B cell (primary cell): ENCODE results near the gene CASP12. TPM values are rescaled to one million over a fixed set of nuclear protein-coding genes. Genes with fewer than 3 reads are reported as not detected.

Experiments
- ATAC-seq: fragments of 200-7000 bp; cut with Tn5 transposase; one replicate; pipeline ENCODE4 v1.10.0; 2021; ENCODE audit warnings: low read depth, mild to moderate bottlenecking, moderate number of reproducible peaks, moderate library complexity
- CTCF ChIA-PET: fragments of 350-600 bp; sonication (Branson Sonifier 250); formaldehyde crosslinking; loops from one replicate; lab custom pipeline; 2021; ENCODE audit warnings: antibody characterized with exemption, inconsistent platforms; lab: Charles Lee
- POLR2A ChIA-PET: fragments of 350-600 bp; sonication (Branson Sonifier 250); formaldehyde crosslinking; loops from one replicate; lab custom pipeline; 2021; ENCODE audit warnings: antibody characterized with exemption; lab: Charles Lee
- DNase-seq: peaks from one replicate; pipeline ENCODE4 v3.0.0; 2013
- H2AFZ ChIP-seq: 2 replicates; pipeline ENCODE4 v1.6.1; 2012; ENCODE audit warnings: mild to moderate bottlenecking, low read depth, low read length; ENCODE audit not compliant: insufficient read depth, poor library complexity, severe bottlenecking
- H3K27ac ChIP-seq, 2 donors: 1 replicate in 1 of 2; 2 replicates in 1 of 2; pipeline ENCODE4 v1.5.1; 2012 to 2013; ENCODE audit warnings: low read length in 2 of 2, mild to moderate bottlenecking in 2 of 2, moderate library complexity in 1 of 2
- H3K27me3 ChIP-seq, 4 experiments: fragments of 200-600 bp in 1 of 4; sonication (generic) in 1 of 4; replicated peaks in 1 of 4; 1 replicate in 2 of 4; 2 replicates in 2 of 4; pipeline versions ENCODE4 v1.6.1 to v1.7.0; 2013 to 2016; ENCODE audit warnings: low read length in 3 of 4, mild to moderate bottlenecking in 2 of 4, mixed read lengths in 1 of 4, moderate library complexity in 1 of 4; ENCODE audit not compliant: insufficient read depth in 4 of 4, control insufficient read depth in 3 of 4; ENCODE audit errors: control extremely low read depth in 1 of 4
- H3K36me3 ChIP-seq, 2 experiments: replicated peaks in 1 of 2; 1 replicate in 1 of 2; 2 replicates in 1 of 2; pipeline versions ENCODE4 v1.6.1 to v1.7.1; 2013; ENCODE audit warnings: low read length in 1 of 2; ENCODE audit not compliant: insufficient read depth in 2 of 2, control insufficient read depth in 1 of 2; ENCODE audit errors: control extremely low read depth in 1 of 2, extremely low read depth in 1 of 2
- H3K4me1 ChIP-seq, 2 donors: fragments of 200-600 bp in 1 of 2; sonication (generic) in 1 of 2; 1 replicate in 1 of 2; 2 replicates in 1 of 2; pipeline versions ENCODE4 v1.5.1 to v1.6.1; 2013 to 2017; ENCODE audit warnings: low read length in 2 of 2; ENCODE audit not compliant: control insufficient read depth in 2 of 2, insufficient read depth in 2 of 2
- H3K4me2 ChIP-seq: replicated peaks from 2 replicates; pipeline ENCODE3; 2012; ENCODE audit warnings: mild to moderate bottlenecking, low read depth, low read length; ENCODE audit not compliant: poor library complexity, severe bottlenecking
- H3K4me3 ChIP-seq, 5 experiments: fragments of 200-600 bp in 1 of 5; sonication (generic) in 1 of 5; 1 replicate in 3 of 5; 2 replicates in 2 of 5; pipeline versions ENCODE4 v1.5.1 to v1.7.0; 2011 to 2016; ENCODE audit warnings: low read length in 4 of 5, mild to moderate bottlenecking in 4 of 5, low read depth in 2 of 5, control low read depth in 1 of 5, moderate library complexity in 1 of 5; ENCODE audit not compliant: insufficient read depth in 1 of 5; ENCODE audit errors: control extremely low read depth in 1 of 5, extremely low read depth in 1 of 5
- H3K79me2 ChIP-seq: fragments of 200-600 bp; sonication (generic); one replicate; pipeline ENCODE4 v1.6.0; 2016; ENCODE audit warnings: low read length; ENCODE audit not compliant: control insufficient read depth, insufficient read depth
- H3K9ac ChIP-seq: fragments of 200-600 bp; sonication (generic); 2 replicates; pipeline ENCODE4 v1.6.1; 2017; ENCODE audit warnings: mild to moderate bottlenecking, low read length, moderate library complexity
- H3K9me3 ChIP-seq, 3 donors: one replicate each; pipeline versions ENCODE4 v1.6.1 to v1.7.1; 2013; ENCODE audit warnings: low read length in 2 of 3; ENCODE audit not compliant: control insufficient read depth in 2 of 3, insufficient read depth in 1 of 3; ENCODE audit errors: control extremely low read depth in 1 of 3
- H4K20me1 ChIP-seq: 2 replicates; pipeline ENCODE4 v1.6.0; 2012; ENCODE audit warnings: mild to moderate bottlenecking, low read length; ENCODE audit not compliant: insufficient read depth, control insufficient read depth, poor library complexity, severe bottlenecking
- H3K27ac Mint-ChIP-seq: one replicate; pipeline ENCODE4 v1.8.0; 2021; ENCODE audit warnings: mixed read lengths
- H3K27me3 Mint-ChIP-seq: one replicate; pipeline ENCODE4 v1.8.0; 2021; ENCODE audit warnings: mixed read lengths
- H3K4me1 Mint-ChIP-seq: one replicate; pipeline ENCODE4 v1.8.0; 2021; ENCODE audit warnings: mixed read lengths
- H3K4me3 Mint-ChIP-seq: one replicate; pipeline ENCODE4 v1.8.0; 2021; ENCODE audit warnings: mixed read lengths
- H3K9me3 Mint-ChIP-seq: one replicate; pipeline ENCODE4 v1.8.0; 2022; ENCODE audit warnings: mixed read lengths; ENCODE audit not compliant: insufficient read depth
- EZH2 ChIP-seq: IDR thresholded peaks from 2 replicates; pipeline ENCODE4 v1.6.1; 2012; ENCODE audit warnings: borderline replicate concordance, low read depth, mild to moderate bottlenecking, moderate library complexity, low read length; ENCODE audit not compliant: insufficient read depth, poor library complexity, severe bottlenecking
- WGBS: methylation state at CpG from one replicate; pipeline ENCODE4 v1.1.5; 2013; ENCODE audit warnings: missing lambda C conversion rate; ENCODE audit not compliant: insufficient coverage; 5-methylcytosine and 5-hydroxymethylcytosine counted together
- intact Hi-C: fragments of 100-400 bp; cut with micrococcal nuclease; formaldehyde crosslinking; loops from one replicate; pipeline ENCODE4 v1.10.0; 2022
- polyA plus RNA-seq: library from polyadenylated mRNA; depleted of rRNA; stranded (reverse); fragments of >200 nt; gene quantifications from 2 replicates; pipeline ENCODE4 v1.2.3, GENCODE V29; 2012
- total RNA-seq, 2 donors: library from RNA; stranded (reverse); fragments of 120-200 nt in 1 of 2; gene quantifications; 1 replicate in 1 of 2; 2 replicates in 1 of 2; pipeline versions ENCODE4 v1.2.3 to v1.2.4, GENCODE V29; 2013 to 2022
- TF ChIP-seq, protein P1 (sequence below): fragments of 200-600 bp; IDR thresholded peaks from one replicate; pipeline ENCODE4 v1.8.0; 2022; ENCODE audit warnings: antibody characterized with exemption, mild to moderate bottlenecking

Gene CASP12
- total and polyA plus RNA-seq, 2 donors (not counting 1 experiment from before 2014, with no cell fraction given) = 0.09 TPM; not detected in 1

- peak overlapping the region; percentile 42 to 75 (median 58) for H3K4me3 ChIP-seq
- peaks cover 64% of the 10 kb centered on the region for H3K4me1 Mint-ChIP-seq
- CTCF ChIA-PET = interaction anchor here (1.6 kb wide), 1 partner anchor 29 kb away, joined by 6 read pairs; no protein-coding TSS in a partner anchor
- no peaks in the 10 kb centered on the region for H3K27me3 Mint-ChIP-seq
- WGBS = 20% methylated on average over 1 of the region's 4 CpGs
- peak overlapping the region; percentile 83 for H3K9ac ChIP-seq
- peak overlapping the region; percentile 83 for H2AFZ ChIP-seq
- H3K4me3 Mint-ChIP-seq = peak overlapping the region; percentile 89
- intact Hi-C loops = loop anchor here (5.0 to 10.0 kb wide), 3 partner anchors 35 to 63 kb away; partner anchors contain the start of gene CASP4
- TF ChIP-seq, protein P1, sequence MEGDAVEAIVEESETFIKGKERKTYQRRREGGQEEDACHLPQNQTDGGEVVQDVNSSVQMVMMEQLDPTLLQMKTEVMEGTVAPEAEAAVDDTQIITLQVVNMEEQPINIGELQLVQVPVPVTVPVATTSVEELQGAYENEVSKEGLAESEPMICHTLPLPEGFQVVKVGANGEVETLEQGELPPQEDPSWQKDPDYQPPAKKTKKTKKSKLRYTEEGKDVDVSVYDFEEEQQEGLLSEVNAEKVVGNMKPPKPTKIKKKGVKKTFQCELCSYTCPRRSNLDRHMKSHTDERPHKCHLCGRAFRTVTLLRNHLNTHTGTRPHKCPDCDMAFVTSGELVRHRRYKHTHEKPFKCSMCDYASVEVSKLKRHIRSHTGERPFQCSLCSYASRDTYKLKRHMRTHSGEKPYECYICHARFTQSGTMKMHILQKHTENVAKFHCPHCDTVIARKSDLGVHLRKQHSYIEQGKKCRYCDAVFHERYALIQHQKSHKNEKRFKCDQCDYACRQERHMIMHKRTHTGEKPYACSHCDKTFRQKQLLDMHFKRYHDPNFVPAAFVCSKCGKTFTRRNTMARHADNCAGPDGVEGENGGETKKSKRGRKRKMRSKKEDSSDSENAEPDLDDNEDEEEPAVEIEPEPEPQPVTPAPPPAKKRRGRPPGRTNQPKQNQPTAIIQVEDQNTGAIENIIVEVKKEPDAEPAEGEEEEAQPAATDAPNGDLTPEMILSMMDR = no peak
- no peak for TF ChIP-seq EZH2
- H3K9me3 Mint-ChIP-seq = no peaks in the 10 kb centered on the region
- peaks cover 20% of the 10 kb centered on the region for H3K79me2 ChIP-seq
- H3K36me3 ChIP-seq = no peaks in the 10 kb centered on the region
- H3K27me3 ChIP-seq = no peaks in the 10 kb centered on the region
- peak overlapping the region; percentile 62 to 90 for H3K27ac ChIP-seq
- H4K20me1 ChIP-seq = no peaks in the 10 kb centered on the region
- DNase-seq (no peak), ATAC-seq (peak; percentile 33)
- peaks cover 28 to 51% of the 10 kb centered on the region in 2 donors for H3K4me1 ChIP-seq
- no peaks in the 10 kb centered on the region for H3K9me3 ChIP-seq
- POLR2A ChIA-PET = no interaction called here
- peak overlapping the region; percentile 86 for H3K27ac Mint-ChIP-seq
- H3K4me2 ChIP-seq = peak overlapping the region; percentile 73
Observed at GRCh38 chr11:104917271-104918112, 19.2 kb upstream of the CASP12 start.

GRCh38 chr11:104916442-104916841, 18.2 kb upstream of the CASP12 start:
- intact Hi-C loops = loop anchor here (5.0 to 10.0 kb wide), 3 partner anchors 34 to 62 kb away; partner anchors contain the start of gene CASP4
- ATAC-seq = no peak
- Histone ChIP-seq H3K9me3 (no peaks in the 10 kb centered on the region), H3K79me2 (peaks cover 28% of the 10 kb centered on the region), H3K4me3 (peak overlapping the region in 2 of 5 experiments; percentile 1 to 75), H3K27me3 (no peaks in the 10 kb centered on the region), H3K4me1 (peaks cover 19 to 49% of the 10 kb centered on the region in 2 donors), H2AFZ (peak overlapping the region; percentile 83), H3K27ac (peak overlapping the region; percentile 62 to 90), H4K20me1 (no peaks in the 10 kb centered on the region), H3K36me3 (no peaks in the 10 kb centered on the region), H3K9ac (peak overlapping the region; percentile 83), H3K4me2 (peak overlapping the region; percentile 73)
- ChIA-PET CTCF (interaction anchor here (1.6 kb wide), 1 partner anchor 30 kb away, joined by 6 read pairs; no protein-coding TSS in a partner anchor), POLR2A (no interaction called here)
- Mint-ChIP-seq H3K4me1 (peaks cover 56% of the 10 kb centered on the region), H3K27me3 (no peaks in the 10 kb centered on the region), H3K4me3 (peak overlapping the region; percentile 70), H3K9me3 (no peaks in the 10 kb centered on the region), H3K27ac (peak overlapping the region; percentile 33)
- DNase-seq = peak; percentile 16
- TF ChIP-seq, protein P1 = no peak
- TF ChIP-seq EZH2 = no peak
